ENCODE results near the gene KDM4E.

The KDM4E gene

DNA sequence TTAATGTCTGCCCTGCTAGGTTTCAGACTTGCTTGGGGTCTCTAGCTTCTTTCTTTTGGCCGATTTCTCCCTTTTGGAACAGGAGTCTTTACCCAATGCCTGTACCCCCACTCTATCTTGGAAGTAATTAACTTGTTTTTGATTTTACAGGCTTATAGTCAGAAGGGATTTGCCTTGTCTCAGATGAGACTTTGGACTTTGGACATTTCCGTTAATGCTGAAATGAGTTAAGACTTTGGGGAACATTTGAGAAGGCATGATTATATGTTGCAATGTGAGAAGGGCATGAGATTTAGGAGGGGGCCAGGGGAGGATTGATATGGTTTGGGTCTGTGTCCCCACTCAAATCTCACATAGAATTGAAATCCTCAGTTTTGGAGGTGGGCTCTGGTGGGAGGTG is 29.3 kb downstream of the KDM4E start:
- no peak for DNase-seq

DNA sequence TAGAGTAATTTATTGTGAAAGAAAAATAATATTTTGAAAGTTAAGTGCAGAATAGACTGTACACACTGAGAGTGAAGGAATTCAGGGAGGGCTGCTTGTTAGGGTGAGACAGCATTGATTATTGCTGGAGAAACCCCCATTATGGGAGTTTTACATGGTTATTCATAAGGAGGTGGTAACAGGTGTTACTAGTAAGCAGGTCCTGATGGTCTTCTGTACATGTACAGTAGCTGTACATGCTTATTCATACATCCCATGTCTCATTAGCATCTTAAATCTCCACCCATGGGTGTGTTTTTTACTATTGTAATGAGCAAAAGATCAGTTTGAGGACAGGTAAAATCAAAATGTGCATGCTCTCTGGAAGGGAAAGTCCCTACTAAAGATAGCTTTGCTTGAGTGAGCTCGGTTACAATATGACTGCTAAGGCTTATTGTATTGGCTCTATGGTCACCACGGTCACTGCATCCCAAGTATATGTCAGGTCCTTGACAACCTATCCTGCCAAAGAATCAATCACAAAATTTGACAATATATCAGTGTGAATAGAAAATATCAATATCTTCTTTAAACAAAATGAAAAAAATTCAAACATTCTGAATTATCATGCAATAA is 30.3 kb downstream of the KDM4E start:
- DNase-seq, result no peak

DNA sequence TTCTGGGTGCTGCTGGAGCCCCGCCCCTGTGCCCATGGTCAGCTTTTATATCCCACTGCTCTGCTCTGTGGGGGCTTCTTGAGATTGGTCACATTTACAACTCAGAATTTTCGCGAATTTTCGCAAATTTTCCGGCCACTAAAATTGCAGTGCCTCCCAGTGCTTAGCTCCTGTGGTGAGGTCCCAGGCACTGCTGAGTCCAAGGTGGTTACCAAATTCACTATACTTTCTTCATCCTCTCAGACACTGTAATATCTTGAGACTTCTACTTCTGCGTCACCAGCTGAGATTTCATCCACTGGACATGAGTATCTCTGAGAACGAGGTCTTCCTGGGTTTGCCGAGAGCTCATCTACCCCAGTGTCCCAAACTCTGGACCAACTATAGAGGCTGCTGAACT is 32.9 kb downstream of the KDM4E start:
- no peak for DNase-seq

DNA sequence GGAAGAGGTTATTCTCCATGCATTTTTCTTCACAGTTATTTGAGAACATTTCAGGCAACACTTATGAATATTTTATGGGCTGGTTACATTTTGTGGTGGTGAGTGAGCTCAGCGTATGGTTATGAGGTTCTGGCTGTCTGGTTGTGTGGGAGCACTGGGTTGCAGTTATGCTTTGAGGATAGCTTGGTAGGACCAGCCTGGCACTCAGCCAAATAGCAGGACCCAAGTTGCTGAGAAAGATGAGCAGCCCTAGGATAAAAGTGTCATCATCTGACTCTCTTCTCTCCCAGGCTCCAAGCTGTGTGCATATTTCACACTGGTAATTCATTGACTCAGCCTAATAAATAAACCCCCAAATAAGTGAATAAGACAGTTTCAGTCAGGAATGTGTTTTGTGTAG is 33.6 kb downstream of the KDM4E start:
- no peak for DNase-seq

DNA sequence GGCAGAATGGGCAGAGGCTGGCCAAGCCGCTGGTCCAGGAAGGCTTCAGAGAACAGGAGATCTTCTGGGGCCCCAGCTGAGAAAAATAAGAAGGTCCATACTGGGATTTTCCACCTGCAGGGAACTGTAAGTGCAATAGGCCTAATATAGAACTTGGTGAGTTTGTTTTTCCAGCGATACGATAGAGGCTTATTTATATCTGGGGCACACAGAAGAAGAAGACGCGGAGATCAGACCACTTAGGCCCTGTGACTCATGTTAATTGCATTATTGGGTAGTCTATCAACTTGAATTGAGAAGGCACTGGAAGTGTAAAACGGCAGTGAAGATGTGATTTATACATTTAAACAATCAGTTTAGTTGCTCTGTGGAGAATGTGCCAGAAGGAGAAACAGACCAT is 34.0 kb downstream of the KDM4E start:
- DNase-seq, result no peak

DNA sequence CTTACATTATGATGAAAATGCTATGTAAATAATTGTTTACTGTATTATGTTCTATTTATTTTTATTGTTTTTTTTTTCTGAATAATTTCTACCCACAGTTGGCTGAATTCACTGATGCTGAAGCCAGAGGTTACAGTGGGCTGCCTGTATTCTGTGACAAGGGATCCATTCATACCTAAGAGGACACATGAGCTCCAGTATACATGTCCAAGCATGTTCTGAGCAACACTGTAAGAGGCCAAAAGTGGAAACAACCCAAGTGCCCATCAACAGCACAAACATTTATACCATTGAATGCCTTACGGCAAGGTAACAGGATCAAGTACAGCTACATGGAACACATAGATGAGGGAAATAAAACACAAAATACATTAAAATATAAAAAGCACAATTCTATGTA is 40.3 kb downstream of the KDM4E start:
- no peak for DNase-seq

DNA sequence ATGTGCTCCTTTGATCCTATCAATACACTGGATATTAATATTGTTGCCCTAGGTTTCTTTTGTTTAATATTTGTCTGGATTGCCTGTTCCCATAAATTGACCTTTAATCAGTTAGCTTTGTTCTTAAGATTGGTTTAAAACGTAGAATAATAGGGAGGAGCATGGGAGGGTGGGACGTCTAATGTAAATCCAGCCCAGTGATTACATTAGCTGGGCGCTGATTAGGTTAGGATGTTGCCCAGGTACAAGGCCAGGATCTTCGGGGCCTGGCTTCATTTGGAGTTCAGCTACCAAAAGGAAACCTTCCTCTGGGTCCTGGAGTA is 41.6 kb downstream of the KDM4E start, which contains the start of gene SRSF8:
Gene SRSF8 (plus strand): TSS at position 204 of the 323 bp plus-strand sequence. CDS start 308 bp downstream, outside the sequence.
- DNase-seq, result no peak

DNA sequence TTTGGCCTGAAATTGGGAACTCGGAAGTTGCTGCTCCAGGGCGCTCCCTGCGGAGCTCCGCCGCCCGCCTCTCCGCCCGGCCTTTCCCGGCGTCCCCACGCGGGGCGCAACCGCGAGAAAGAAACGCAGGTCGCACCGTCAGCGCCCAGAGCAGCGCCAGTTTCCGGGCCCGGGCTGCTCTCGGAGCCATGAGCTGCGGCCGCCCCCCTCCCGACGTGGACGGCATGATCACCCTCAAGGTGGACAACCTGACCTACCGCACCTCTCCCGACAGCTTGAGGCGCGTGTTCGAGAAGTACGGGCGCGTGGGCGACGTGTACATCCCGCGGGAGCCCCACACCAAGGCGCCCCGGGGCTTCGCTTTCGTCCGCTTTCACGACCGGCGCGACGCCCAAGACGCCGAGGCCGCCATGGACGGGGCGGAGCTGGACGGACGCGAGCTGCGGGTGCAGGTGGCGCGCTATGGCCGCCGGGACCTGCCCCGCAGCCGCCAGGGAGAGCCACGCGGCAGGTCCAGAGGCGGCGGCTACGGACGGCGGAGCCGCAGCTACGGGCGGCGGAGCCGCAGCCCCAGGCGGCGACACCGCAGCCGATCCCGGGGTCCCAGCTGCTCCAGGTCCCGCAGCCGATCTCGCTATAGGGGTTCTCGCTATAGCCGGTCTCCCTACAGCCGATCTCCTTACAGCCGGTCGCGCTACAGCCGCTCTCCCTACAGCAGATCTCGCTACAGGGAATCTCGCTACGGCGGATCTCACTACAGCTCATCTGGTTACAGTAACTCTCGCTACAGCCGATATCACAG is 42.2 kb downstream of the KDM4E start:
- peak; percentile 86 for DNase-seq

DNA sequence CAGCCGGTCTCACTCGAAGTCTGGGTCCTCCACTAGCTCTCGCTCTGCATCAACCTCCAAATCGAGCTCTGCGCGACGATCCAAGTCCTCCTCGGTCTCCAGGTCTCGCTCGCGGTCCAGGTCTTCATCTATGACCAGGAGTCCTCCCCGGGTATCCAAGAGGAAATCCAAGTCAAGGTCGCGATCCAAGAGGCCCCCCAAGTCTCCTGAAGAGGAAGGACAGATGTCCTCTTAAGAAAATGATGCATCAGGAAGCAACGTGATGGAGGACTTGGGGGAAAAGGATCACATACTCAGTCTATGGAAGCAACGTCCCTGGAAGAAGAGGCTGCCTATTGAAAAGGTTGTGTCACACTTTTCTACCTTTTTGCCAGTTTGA is 42.8 kb downstream of the KDM4E start:
- no peak for DNase-seq

DNA sequence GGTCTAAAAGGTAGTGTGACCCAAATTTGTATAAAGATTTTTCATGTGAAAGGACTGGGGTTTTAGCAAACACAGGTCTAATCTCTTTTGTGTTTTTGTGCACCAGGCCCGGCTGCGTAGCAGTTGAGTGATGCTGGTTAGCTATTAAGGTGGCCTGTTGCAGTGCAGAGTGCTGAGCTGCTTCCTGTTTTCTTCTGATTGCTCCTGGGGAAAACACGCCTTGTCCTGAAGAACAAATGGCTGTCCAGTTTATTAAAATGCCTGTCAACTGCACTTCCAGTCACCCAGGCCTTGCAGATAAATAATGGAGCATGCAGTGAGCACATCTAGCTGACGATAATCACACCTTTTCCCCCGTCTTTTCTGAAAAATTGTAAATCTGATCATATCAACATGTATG is 43.5 kb downstream of the KDM4E start:
- peak; percentile 74 for DNase-seq

DNA sequence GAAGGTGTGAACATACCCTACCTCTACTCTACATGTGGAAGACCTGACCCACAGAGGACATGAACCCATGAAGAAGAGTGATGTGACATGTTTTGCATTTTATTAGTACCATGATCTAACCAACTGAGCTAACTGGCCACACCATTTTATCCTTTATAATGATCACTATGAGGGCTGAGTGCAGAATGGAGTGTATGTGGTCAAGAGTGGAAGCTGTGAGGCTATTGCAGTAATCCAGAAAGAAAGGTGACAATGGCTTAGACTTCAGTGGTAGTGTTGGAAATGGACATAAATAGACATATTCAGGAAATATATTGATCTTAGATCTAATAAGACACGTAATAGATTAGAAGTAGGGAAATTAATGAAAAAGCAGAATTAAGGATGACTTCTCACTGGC is 45.4 kb downstream of the KDM4E start:
- DNase-seq, result no peak

DNA sequence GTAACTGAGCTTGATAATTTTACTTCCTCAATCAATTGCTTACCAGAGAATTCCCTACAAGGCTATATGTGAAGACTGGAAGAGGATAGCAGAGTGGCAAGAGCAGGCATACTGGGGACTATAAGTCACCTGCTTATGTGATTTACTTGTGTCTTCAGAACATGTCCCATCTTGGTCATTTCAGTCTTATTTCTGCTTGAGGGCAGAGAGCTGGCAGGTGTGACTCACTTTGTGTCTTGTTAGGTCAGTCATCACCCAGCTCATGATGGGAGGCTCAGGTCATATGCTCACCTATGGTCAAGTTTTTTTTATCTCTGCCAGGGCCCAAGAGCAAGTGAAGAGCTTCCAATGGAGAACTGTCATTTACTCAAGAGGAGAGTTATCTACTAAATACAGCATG is 47.9 kb downstream of the KDM4E start:
- no peak for DNase-seq

DNA sequence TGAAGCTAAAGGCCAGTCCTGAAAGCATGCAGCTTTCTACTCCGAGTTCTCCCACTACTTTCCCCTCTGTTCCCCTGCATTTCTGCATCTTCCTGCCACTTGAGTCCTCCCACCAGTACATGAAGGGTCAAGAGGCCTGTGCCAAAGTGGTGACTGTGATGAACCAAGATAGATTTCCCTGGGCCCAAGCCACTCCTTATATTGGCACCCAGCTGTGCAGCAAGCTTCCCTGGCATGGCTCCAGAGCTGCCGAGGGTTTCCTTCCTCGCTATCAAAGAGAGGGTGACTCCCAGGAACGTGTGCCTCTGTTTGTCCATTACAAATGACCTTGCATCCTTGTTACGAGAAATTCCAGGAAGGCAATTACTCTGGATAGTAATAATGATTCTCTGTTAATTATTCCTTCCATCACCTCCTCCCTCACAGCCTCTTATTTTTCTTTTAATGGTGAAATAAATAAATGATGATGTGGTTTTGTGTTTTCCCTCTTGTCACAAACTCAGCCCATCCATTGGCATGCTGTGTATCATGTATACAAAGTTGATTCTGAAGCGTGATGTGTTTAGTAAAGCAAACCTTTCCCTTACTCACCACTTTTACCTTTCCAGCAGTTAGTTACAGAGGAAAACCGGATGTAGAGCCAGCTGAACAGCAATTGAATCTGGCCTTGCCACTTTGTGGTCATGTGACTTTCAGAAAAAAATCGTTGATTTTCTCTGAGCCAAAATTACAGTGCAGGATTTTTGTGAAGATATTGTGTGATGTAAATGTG is 49.9 kb downstream of the KDM4E start:
- no peak for DNase-seq

DNA sequence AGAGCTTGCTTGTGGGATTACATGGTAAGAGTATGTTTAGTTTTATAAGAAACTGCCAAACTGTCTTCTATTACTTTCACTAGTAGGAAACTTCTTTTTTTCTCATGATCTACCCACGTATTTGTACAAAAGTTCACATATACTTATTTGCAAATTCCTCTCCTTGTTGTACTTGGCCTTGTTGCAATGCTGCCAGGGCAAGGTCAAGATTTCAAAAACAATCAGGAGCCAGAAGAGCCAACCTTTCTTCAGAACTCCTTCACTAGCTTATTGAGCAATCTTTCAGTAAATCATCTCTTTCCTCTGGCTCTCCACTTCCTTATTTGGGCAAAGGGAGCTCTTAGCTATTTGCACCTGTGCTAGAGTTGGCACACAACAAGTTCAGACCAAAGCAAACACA is 51.4 kb downstream of the KDM4E start:
- DNase-seq, result no peak

DNA sequence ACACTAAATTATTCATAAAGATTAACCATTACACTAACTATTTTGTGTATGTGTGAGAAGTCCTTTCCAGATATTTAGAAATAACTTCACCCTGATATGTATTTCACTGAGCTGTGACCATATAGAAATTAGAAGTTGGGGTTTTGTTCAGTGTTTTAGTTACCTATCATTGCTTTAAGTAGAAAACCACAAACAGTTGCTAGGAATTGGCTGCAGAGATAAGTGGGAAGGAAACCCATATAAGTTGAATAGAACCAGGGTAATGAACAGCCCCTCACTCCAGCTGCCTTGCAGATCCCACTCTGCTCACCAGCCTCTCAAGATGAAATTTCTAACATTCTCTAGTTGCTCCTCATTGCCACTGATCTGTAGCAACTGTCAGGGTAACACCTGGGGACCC is 51.9 kb downstream of the KDM4E start:
- no peak for DNase-seq

Data from stimulated activated CD4-positive, alpha-beta T cell treated with anti-CD3 and anti-CD28 coated beads, Interleukin-15, amount 100 ng/mL, for 24 hours (primary cell).